Stimulated activated CD4-positive, alpha-beta T cell treated with anti-CD3 and anti-CD28 coated beads, Interleukin-15, amount 100 ng/mL, for 1 hour (primary cell): ENCODE measurements around the gene CACNA1S.
A peak's percentile ranks its signal among the peaks of the same experiment; 100 is the strongest.

Experiments used
- DNase-seq, 2 donors: peaks; one replicate each; pipeline ENCODE4 v3.0.0-alpha.2; 2020; ENCODE audit warnings: low read depth in 1 of 2, low spot score in 1 of 2

Gene CACNA1S

DNA sequence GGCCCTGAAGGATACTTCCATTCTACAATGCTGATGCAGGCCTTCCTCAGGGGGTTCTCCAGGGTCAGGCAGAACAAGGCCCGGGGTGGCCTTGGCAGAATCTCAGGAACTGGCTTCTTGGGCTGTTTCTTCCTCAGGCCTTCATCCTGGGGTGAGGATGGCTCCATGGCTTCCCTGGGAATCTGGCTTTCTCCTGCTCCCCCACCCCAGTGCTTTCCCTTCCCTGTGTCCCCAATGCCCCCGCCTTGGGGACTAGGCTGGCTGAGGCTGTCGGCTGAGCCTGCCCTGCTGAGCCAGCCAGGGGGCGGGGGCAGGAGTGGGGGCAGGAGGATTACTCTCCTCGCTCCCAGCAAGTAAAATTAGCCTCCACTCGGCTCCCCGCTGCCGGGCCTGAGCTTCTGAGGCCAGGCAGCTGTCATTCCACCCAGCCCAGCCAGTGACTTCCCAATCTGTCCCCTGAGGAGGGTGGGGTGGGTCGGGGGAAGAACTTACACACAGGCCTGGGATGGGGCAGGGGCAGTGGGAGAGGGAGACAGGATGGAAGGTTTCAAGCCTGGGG is at the start of gene CACNA1S:
CACNA1S (minus strand) TSS at position 254 of the 559 bp plus-strand sequence; CDS start at position 167, 87 bp downstream.
- DNase-seq: no peak

DNA sequence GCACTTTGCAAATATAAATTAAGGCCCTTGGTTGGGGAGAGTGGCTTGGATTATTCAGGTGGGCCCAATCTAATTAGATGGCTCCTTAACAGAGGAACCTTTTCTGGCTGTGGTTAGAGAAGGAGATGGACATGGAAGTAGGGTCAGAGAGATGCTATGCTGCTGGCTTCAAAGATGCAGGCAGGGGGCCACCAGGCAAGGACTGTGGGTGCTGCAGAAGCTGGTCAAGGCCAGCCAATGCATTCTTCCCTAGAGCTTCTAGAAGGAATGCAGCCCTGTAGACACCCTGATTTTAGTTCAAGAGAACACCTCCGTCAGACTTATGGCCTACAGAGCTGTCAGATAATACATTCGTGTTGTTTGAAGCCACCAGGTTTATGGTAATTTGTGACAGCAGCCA is 45.7 kb upstream of the CACNA1S start:
- DNase-seq: no peak

DNA sequence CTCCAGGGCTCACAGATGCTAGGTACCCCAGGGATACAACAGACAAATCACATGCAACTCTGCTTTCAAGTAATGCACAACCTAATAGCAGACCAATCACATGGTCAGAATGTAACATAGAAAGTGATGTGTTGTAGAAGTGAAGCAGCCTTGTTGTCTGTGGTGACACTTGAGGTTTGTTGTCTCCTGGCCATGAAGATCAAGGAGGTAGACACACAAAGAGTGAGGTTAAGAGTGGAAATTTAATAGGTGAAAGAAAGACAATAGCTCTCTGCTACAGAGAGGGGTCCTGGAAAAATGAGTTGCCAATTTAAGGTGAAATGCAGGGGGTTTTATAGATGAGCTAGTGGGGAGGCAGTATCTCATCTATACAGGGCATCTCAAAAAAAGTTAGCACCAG is 44.6 kb upstream of the CACNA1S start:
- no peak for DNase-seq

DNA sequence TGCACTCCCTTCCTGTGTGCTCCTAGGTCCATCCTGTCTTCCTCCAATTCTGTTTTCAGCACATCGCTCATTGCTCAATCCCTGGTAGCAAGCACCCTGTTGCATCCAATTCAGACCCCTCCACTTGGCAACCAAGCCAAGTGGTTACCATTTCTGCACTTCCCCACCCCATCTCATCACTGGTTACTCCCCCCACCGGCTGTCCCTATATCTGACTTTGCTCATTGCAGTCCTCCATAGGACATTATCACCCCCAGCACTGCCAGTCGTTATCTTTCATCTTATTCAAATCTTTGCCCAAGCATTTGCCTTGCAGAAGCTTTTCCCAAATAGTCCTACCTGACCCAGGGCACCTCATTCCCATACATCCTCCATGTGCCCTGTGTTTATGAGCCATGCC is 44.1 kb upstream of the CACNA1S start:
- no peak for DNase-seq

DNA sequence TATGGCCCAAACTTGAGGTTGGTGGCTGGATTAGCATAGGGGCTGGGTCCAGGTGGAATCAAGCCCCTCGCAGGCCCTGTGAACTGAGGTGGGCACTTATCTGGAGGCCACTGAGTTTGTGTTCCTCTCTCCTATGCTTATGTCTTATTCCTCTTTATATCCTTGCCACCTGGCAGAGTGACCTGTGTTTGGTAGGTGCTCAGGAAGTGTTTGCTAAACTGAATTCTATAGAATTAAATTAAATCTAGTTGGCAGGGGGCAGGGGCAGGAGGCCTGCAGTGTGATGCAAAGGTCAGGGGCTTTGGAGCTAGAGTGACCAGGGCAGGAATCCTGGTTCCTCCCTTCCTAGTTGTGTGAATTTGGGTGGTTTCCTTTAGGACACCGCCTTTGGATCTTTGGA is 43.1 kb upstream of the CACNA1S start:
- no peak for DNase-seq

DNA sequence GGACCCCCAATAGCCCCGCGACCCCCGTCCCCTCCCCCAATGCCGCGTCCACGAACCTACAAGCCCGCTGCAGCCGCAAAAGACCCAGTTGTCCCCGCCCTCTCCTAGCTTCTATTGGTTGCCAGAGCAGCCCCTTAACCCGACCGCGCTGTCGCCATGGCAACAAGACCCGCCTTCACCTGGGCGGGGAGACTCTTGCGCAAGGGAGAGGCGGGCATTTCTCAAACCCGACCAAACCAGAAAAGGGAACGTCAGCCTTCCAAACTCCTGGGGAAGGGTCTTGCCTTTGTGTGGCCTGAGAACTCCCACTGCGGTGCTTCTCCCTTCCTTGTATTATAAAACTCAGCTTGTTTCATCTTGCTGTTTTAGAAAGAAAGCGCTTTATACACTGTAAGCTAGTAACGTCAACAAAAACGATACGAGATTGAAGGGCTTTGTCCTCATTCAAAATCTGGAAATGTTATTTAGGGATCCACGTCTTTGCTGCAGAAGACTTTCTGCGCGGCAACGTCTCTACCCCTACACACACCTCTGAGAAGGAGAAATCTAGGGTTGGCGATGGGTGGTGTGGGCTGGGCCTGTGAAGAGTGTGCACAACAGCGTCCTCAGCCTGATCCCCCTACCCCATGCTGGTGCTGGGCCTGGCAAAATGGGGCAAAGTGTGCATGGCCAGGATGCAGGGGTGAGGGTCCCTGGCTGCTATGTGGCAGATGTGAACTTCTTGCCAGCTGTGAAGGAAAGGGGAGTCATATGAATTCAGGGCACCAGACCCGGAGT is 42.4 kb upstream of the CACNA1S start, which contains the start of gene TMEM9:
TMEM9 (minus strand) TSS at position 86 of the 777 bp plus-strand sequence. CDS start 551 bp downstream, outside the sequence.
- DNase-seq: peak; percentile 97 to 99

DNA sequence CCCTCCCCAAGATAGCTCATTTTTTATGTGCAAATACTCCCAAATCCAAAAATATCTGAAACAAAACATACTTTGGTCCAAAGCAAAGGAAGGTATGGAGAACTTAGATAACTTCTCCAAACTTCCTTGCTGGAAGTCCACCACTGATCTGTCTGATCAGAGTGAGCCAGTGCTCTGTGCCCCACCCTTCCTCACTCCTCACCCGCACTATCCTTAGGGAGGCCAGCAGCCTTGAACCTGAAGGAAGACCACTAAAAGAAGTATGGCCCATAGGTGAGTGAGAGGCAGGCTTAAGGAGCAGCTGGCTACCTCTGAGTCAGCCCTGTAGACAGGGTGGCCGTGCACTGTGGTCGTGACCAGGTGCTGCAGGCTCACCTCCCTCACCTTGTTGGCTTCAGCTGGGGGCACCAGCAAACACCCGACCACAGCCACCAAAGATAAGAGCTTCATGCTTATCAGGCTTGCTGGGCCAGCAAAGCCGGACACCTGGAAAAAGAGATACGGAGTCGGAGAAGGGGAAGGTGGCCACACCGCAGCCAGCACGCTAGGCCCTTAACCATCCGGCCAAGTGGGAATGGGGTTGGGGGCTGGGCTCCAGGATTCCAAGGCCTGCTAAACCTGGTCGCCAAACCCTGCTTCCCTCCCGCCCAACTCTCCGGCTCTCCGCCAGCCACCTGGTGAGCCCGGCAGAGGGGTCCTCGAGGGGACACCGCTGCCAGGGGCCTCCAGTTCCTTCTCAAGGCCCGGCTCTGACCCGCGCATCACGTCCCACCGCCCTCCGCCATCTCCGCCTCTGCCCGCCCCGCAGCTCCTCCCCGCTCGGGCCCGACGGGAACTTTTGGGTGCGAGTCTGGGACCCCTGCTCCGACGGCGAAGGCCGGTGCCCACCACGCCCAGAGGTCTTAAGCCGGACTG is 41.5 kb upstream of the CACNA1S start:
- no peak for DNase-seq

DNA sequence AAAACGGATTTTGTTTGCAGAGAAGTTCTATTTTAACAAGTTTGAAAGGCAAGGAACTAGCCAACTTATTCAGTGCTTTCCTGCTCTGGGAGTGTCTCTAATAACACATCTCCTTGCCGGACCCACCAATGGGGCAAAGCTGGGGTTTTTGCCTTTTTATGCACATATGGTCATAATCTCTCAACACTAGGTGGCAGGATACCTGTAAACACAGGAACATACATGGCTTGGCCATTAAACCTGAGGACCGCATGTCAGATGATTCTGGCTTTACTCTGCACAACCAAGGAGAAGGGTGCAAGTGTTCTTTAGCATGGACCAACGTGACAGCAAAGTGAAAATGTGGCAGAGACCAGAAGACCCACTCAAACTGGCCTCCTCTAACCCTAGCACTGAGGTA is 37.2 kb upstream of the CACNA1S start:
- no peak for DNase-seq

DNA sequence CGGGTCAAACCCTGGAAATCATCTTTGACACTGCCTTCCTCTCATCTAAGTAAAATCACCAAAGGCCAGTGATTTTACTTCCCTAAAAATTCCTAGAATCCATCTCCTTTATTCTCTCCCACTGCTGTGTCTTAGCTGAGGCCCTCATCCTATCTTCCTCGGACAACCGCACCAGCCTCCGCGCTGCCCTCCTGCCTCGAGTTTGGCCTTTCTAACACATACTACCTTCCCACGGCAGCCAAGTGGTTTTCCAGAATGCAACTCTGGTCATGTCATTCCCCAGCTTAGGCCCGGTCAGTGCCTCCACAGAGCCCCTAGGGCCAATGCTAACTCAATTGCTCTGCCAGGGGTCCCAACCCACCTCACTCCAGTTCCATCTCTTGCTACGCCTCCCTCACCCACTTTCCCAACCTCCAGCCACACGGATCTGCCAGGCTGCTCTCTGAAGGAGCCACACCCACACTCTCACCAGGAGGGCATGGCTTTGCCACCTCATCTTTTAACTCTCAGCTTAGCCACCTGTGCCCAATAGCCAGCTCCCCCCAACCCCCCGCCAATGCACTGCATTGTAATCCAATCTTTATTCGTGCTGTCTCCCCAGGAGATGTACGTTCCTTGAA is 35.3 kb upstream of the CACNA1S start:
- DNase-seq: no peak

DNA sequence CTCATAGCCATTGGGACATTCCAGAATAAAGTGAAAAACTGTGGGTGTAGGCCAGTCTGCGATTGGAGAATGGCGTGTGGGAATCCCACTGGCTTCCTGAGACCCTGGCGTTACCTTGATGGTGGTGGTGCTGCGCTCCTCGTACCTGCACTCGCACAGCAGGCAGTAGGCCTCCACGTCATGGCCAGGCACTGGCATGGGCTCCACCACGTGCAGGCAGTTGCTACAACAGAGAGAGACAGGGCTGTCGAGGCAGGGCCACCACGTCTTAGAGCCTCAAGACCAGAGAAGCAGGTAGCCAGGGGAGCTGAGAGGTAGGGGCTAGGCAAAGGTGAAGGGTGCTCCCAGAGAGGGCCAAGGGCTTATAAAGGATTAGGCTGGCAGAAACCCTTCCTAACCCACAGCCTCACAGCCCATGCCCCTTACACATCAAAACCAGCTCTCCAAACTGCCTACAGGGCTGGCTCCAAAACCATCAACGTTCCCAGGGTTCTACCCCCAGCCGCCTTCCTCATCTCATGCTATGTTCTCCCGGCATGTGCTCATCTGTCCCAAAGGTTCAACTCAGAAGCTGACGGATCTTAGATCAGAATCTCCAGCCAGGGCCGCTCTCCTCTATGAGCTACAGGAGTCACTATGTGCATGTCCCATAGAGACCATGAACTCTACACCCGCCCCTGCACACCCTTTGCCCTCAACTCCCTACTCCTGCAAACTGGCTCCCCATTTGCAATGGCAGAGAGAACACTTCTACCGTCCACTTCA is 34.6 kb upstream of the CACNA1S start:
- DNase-seq: no peak

DNA sequence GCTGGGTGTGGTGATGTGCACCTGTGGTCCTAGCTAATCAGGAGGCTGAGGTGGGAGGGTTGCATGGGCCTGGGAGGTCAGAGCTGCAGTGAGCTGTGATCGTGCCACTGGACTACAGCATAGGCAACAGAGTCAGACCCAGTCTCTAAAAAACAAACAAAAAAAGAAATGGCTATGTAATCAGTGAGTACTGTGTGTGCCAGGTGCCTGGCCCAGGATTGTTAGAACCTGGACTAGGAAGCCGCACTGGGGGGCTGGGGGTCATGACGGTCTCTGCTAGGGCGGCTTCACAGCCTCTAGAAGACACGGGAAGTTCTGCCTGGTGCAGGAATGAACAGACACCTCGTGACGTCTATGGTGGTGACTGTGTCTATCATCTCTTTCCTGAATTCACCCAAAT is 33.6 kb upstream of the CACNA1S start:
- no peak for DNase-seq

DNA sequence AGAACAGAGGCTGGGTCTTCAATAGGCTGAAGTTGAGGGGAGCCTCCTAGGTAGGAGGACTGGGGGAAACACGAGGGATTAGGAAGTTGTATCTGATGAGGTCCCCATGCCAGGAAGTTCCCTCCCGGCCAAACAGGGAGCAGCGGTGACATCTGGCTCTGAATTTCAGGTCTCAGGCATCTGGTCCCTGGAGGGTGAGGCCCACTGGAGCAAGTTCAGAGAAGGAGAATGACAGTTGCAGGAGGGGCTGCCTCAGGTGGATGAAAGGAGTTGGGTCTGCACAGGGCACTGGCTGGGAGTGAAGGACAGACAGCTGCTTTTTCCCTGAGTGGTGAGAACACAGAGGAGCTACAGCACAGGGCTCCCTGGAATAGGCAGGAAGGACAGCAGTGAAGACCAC is 32.9 kb upstream of the CACNA1S start:
- no peak for DNase-seq

DNA sequence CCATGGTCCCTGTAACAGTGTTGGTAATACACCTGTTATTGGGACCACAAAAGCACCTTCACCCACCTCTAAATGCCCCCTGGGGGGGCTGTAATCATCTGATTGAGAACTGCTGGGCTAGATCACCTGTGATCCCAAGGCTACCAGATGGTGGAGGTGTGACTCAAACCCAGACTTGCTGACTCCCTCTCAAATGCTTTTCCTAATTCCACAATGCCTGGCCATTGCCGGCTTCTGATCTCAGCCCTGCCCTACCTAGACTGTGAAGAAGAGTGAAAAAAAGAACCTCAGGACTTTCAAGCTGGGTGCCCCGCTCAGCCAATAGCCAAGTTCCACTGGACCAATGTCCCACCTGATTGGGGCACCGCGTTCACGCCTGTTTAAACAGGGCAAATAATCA is 32.5 kb upstream of the CACNA1S start:
- DNase-seq: no peak

DNA sequence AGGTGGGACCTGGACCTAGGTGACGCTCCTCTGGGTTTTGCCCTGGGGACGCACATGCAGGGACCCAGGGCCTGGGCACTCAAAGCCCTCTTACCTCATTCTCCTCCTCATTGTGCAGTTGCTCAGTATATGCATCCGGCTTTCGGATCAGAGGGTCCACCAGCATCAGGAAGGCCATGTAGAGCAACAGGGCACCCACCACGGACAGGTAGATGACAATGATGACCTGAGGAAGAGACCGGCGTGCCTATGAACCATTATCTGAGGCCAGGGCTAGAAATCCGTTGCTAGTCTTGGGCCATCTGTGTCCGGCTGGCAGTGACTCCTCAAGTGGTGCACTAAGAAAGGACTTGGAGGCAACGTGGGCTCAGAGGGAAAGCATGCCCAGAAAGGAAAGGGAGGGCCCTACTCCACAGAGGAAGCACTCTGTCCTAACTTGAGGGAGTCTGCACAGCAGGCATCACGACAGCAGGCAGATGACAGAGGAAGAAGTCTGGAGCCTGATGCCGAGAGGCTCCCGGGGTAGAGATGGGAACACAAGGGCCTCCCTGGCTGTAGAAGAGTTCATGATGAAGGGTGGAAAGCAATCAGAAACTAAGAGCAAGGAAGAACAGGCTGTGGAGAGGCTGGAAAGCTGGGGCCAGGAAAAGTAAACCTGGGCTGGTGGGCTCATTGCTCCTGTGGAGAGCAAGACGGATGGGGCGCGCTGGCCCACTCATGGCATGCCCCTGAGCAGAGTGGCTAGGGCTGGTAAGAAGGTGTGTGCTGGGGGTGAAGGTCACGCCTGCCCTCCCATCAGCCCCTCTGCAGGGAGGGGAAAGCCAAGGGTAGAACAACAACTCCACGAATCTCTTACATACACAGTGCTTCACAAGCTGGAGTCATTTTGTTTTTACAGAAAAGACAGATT is 31.8 kb upstream of the CACNA1S start:
- DNase-seq: no peak

DNA sequence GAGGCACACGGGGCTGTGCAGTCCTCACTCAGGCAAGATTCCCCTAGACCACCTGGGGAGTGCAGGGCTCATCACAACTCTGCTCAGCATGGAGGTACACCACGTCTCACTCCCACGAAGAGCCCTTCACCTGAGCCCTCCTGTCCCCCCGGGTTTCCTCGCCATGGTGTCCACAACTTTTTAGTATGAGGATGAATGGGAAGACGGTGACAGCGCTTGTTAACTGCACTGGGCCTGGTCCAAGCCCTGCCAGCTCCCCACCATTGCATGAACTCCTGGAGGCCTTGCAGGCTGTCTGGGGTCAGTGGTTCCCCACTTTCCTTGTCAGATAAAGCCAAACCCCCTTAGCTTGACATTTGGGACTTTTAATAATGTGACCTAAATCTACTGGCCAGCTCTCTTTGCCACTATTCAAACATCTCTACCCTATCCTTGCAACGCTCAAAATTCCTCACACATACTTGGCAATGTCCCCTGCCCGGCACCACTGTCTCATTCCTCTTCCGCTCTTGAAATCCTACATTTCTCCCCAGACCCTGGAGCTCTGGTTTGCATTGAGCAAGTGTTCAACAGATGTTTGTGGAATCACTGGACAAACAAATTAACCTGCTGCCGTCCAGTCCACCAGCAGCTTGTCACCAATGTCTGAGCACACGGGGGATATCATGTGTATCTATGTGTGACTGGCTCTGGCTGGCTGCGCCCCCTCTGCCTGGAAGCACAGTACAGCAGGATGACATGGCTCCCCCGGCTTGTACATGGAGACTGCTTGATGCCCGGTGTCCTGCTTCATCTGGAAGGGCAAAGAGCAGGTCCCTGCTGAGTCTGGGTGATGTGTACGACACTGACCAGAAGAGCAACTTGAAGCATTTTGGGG is 30.9 kb upstream of the CACNA1S start:
- no peak for DNase-seq

DNA sequence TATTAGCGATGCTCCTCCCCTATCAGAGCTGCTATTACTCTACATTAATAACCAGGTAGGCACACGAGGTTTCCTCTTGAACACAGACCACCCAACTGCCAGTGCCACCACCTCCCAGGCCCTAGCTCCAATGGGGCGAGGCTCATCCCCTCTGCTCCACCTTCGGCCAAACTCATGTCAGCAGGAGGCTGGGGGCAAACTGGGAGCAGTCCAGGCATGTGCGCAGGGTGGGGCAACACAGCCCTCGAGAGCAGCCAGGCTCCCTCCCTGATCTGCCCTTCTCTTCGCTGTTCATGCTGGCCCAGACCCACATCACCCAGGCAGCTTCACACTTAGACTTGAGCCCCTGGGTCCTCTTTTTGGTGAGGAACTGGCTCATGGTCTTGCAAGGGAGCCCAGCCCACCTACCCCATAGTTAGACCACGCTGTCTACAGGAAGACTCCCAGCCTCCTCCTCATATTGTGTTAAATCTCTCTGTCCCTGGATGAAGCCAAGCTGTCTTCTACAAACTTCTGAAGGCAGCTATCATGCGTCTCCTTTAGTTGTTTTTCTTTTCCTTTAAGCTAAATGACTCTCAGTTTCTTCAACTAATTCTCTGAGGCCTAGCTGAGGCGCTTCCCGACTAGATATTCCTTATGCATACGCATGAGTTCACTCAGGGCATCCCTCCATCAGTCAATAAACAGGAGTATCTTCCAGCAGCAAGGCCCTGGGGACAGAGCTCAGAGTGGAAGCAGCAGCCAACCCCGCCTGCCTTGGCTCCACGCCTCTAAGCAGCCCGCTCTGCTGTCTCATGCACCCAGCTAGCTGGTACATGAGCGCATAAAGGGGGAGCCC is 30.0 kb upstream of the CACNA1S start:
- no peak for DNase-seq

DNA sequence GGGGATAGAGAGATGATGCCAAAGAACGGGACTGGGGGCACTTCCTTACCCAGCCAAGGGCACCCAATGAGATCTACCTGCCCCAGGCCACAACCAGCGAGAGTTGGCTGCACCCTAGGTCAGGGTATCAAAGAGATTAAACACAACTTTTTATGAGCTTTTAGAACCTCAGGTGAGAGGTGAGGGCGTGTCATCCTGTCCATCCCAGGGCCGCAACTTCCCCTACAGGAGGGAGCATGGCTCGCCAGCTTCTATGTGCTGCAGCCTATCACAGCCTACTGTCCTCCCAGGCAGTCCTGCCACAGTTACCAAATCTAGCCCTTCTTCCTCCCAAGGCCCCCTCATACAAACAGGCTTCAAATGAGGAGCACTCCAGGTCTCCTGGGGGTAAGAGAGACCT is 29.2 kb upstream of the CACNA1S start:
- DNase-seq: no peak

DNA sequence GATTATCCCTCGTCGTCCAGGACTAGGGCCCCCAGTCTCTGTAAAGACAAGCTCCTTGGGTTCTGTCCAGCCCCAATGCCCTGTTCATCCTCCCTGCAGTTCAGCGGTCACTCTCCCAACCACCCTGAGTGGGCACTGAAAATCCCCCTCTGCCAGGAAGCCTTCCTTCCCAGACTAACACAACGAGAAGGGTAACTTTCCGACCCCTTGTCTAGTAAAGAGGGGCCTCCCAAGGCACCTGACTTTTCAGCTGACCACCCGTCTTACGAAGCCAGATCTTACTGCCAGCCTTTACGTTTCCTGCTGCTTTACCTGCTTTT is 28.7 kb upstream of the CACNA1S start:
- no peak for DNase-seq
